Upper lobe of right lung (tissue), 1 donor: Measurements from ENCODE around the gene EIF3K. TPM values are rescaled to one million over a fixed set of nuclear protein-coding genes. Genes with fewer than 3 reads are reported as not detected.
A peak's percentile ranks its signal among the peaks of the same experiment; 100 is the strongest.
"Not testable (repeated sequence)": the region's sequence is repeated elsewhere in the genome, so short reads cannot be mapped to it uniquely, and the experiment has no call there.

Source experiments
- ATAC-seq: fragments of 200-7000 bp; cut with Tn5 transposase; one replicate; pipeline ENCODE4 v1.9.1; 2020; ENCODE audit warnings: mild to moderate bottlenecking, moderate library complexity
- DNase-seq: peaks from one replicate; pipeline ENCODE4 v3.0.0-alpha.2; 2020
- H3K27ac ChIP-seq: fragments of 200-600 bp; one replicate; pipeline ENCODE4 v1.8.0; 2022
- H3K27me3 ChIP-seq: fragments of 200-600 bp; one replicate; pipeline ENCODE4 v1.8.0; 2022; ENCODE audit warnings: mild to moderate bottlenecking
- H3K36me3 ChIP-seq: fragments of 200-600 bp; one replicate; pipeline ENCODE4 v1.8.0; 2022
- H3K4me1 ChIP-seq: fragments of 200-600 bp; one replicate; pipeline ENCODE4 v1.8.0; 2022
- H3K4me3 ChIP-seq: fragments of 200-600 bp; one replicate; pipeline ENCODE4 v1.8.0; 2022; ENCODE audit warnings: mild to moderate bottlenecking
- H3K9me3 ChIP-seq: fragments of 200-600 bp; one replicate; pipeline ENCODE4 v1.8.0; 2022
- intact Hi-C: fragments of 100-400 bp; cut with DNase I; formaldehyde crosslinking; loops from one replicate; pipeline ENCODE4 v1.11.0; 2022
- long read RNA-seq: library from polyadenylated mRNA; unstranded; transcript quantifications from one replicate; pipeline ENCODE4 v2.0.0, GENCODE V29; 2021
- total RNA-seq: library from RNA; stranded (reverse); fragmentation: NEBNext Ultra II Directional; extraction: Animal tissue kit (Norgen Biotek cat#: 25700); gene quantifications from one replicate; pipeline ENCODE4 v1.2.1, GENCODE V29; 2021
- TF ChIP-seq, protein P1 (sequence below): fragments of 200-600 bp; IDR thresholded peaks from one replicate; pipeline ENCODE4 v1.8.0; 2022; ENCODE audit warnings: antibody characterized with exemption
- donor health status: DM: no; HTN: yes; CAD: no; lungs with severe emphysema.

The EIF3K gene, protein sequence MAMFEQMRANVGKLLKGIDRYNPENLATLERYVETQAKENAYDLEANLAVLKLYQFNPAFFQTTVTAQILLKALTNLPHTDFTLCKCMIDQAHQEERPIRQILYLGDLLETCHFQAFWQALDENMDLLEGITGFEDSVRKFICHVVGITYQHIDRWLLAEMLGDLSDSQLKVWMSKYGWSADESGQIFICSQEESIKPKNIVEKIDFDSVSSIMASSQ
- 215 TPM for total RNA-seq
- long read RNA-seq, transcript EIF3K-201 (8 exons, 864 nt) = major isoform, 55 of 67 reads
- long read RNA-seq, partial matches to known transcripts = 0 of 67 reads
- long read RNA-seq, other reads (novel, unspliced or antisense) = 12 of 67 reads

DNA sequence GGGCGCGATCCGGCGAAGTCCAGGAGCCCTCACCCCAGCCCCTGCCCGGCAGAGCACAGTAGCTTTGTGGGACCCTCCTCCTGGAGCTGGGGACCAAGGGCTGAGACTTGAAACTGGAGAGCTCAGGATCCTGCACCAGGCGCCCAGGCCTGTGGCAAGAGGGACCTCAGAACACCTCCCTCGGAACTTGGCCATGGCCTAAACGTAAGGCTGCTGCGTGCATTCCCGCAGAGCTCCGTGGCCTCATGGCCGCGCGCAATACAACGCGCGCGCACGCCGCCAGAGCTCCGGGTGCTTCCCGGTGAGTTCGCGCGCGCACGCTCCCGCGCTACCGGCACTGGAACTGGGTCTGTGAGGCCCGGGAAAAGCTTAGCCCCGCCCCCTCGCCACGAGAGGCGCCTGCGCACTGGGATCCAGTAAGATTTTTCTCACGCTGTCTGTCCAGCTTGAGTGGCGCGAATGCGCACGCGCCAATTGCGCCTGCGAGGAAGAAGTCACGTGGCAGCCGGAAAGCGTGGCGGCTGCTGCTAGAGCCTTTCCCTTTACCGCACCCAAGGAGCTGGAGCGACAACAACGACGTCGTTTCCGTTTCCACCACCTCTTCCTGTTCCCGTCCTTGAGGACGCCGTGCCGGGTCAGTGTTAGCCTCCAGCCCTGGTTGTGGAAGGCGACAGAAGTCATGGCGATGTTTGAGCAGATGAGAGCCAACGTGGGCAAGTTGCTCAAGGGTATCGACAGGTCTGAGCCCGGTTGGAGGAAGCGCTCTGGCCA, at the start of gene EIF3K:
EIF3K (plus strand) TSS at position 599 of the 771 bp plus-strand sequence; CDS start at position 680, 81 bp downstream.
- H3K27ac ChIP-seq = peak within 1 kb of the TSS; percentile 84
- H3K4me3 ChIP-seq = peak within 1 kb of the TSS; percentile 82
- TF ChIP-seq, protein P1, sequence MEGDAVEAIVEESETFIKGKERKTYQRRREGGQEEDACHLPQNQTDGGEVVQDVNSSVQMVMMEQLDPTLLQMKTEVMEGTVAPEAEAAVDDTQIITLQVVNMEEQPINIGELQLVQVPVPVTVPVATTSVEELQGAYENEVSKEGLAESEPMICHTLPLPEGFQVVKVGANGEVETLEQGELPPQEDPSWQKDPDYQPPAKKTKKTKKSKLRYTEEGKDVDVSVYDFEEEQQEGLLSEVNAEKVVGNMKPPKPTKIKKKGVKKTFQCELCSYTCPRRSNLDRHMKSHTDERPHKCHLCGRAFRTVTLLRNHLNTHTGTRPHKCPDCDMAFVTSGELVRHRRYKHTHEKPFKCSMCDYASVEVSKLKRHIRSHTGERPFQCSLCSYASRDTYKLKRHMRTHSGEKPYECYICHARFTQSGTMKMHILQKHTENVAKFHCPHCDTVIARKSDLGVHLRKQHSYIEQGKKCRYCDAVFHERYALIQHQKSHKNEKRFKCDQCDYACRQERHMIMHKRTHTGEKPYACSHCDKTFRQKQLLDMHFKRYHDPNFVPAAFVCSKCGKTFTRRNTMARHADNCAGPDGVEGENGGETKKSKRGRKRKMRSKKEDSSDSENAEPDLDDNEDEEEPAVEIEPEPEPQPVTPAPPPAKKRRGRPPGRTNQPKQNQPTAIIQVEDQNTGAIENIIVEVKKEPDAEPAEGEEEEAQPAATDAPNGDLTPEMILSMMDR = no peak
- H3K4me1 ChIP-seq = peaks cover 19% of the 10 kb centered on the region
- ATAC-seq = peak; percentile 95
- no peaks in the 10 kb centered on the region for H3K27me3 ChIP-seq
- peak; percentile 100 for DNase-seq
- intact Hi-C loops = no loop called here
- peaks cover 35% of the 10 kb centered on the region for H3K36me3 ChIP-seq
- H3K9me3 ChIP-seq = no peaks in the 10 kb centered on the region

DNA sequence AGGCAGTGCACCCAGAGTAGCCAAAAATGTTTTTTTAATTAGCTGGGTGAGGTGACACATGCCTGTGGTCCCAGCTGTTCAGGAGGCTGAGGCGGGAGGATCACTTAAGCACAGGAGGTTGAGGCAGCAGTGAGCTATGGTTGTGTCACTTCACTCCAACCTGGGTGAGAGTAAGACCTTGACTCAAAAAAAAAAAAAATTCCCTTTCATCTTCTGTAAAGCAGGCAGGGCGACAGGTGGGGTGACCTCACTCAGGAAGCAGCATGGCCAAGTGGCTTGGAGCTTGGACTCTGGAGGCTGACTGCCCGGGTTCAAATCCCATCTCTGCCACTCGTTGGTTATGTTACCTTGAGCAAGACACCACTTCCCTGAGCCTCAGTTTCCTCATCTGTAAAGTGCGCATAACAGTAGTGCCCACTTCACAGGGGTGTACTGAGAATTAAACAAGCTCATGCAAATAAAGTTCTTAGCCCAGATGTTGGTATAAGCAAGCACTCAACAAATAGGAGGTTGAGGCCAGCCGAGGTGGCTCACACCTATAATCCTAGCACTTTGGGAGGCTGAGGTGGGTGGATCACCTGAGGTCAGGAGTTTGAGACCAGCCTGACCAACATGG, 49.5 kb upstream of the EIF3K start:
- H3K27ac ChIP-seq = no peak overlapping the region
- H3K9me3 ChIP-seq = no peaks in the 10 kb centered on the region
- no peak overlapping the region for H3K4me3 ChIP-seq
- intact Hi-C loops = no loop called here
- TF ChIP-seq, protein P1 = no peak
- DNase-seq (no peak), ATAC-seq (no peak)
- H3K27me3 ChIP-seq = peaks cover 4% of the 10 kb centered on the region
- no peaks in the 10 kb centered on the region for H3K36me3 ChIP-seq
- H3K4me1 ChIP-seq = no peaks in the 10 kb centered on the region

DNA sequence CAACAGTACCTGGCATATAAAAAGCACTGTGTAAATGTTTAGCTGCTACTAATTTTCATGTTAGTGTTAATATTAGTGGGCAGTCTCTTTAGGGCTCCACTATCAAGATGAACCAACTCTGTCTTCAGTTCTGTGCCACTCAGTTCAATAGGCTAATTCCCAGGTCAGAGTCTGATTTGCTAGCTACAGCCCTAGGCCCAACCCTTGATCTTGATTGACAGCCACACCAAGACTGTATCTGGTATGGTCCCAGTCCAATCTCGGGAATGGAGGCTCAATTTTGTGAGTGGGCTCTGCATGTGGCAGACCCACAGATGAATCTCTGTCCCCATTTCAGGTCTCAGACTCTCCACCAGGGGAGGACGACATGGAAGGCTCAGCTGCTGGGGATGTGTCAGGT, 47.3 kb upstream of the EIF3K start:
- TF ChIP-seq, protein P1 = no peak
- intact Hi-C loops = no loop called here

DNA sequence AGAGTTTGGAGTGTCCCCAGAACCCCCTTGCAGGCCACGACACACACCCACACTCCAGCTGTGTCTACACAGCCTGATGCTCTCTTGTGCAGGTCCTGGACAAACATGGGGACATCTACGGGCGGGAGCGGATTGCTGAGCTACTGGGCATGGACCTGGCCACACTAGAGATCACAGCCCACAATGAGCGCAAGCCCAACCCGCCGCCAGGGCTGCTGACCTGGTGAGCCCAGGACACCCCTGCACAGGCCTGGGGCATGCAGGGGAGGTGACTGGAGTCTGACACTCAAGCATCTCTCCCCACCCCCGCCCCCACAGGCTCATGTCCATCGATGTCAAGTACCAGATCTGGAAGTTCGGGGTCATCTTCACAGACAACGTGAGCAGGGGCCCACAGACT, 41.2 kb upstream of the EIF3K start:
- Histone ChIP-seq H3K9me3 (no peaks in the 10 kb centered on the region), H3K27ac (no peak overlapping the region), H3K4me1 (no peaks in the 10 kb centered on the region), H3K4me3 (no peak overlapping the region), H3K36me3 (no peaks in the 10 kb centered on the region), H3K27me3 (no peaks in the 10 kb centered on the region)
- intact Hi-C loops = no loop called here
- TF ChIP-seq, protein P1 = no peak
- no peak for DNase-seq
- no peak for ATAC-seq

More for the DNA sequence above, 47.3 kb upstream of the EIF3K start:
- Histone ChIP-seq H3K27me3 (no peaks in the 10 kb centered on the region), H3K36me3 (no peaks in the 10 kb centered on the region), H3K4me1 (no peaks in the 10 kb centered on the region), H3K27ac (no peak overlapping the region), H3K9me3 (no peaks in the 10 kb centered on the region), H3K4me3 (no peak overlapping the region)
- DNase-seq (no peak), ATAC-seq (no peak)

DNA sequence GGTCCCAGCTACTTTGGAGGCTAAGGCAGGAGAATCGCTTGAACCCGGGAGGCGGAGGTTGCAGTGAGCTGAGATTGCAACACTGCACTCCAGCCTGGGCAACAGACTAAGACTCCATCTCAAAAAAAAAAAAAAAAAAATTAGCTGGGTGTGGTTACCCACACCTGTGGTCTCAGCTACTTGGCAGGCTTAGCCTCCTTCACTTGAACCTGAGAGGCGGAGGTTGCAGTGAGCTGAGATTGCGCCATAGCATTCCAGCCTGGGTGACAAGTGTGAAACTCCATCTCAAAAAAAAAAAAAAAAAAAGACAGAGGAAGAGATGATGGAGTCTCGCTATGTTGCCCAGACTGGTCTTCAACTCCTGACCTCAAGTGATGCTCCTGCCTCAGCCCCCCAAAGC, 39.7 kb upstream of the EIF3K start:
- DNase-seq (peak; percentile 79), ATAC-seq (peak; percentile 80)
- H3K27ac ChIP-seq, intact Hi-C loops, H3K27me3 ChIP-seq, H3K4me3 ChIP-seq, H3K4me1 ChIP-seq, H3K9me3 ChIP-seq, H3K36me3 ChIP-seq: not testable (repeated sequence)

DNA sequence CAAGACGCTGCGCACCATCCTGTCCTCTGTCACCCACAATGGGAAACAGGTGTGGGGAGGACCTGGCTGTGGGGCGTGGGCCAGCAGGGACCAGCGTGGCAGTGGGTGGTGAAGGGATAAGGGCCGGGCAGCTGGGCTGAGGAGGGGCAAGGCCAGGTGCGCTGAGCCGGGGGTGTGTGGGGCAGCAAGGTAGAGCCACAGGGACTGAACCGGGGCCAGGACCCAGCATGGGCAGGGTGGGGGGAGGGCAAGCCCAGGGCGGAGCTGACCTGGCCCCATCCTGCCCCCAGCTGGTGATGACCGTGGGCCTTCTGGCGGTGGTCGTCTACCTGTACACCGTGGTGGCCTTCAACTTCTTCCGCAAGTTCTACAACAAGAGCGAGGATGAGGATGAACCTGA, 38.9 kb upstream of the EIF3K start:
- Histone ChIP-seq H3K4me3 (no peak overlapping the region), H3K4me1 (no peaks in the 10 kb centered on the region), H3K9me3 (no peaks in the 10 kb centered on the region), H3K27me3 (no peaks in the 10 kb centered on the region), H3K27ac (no peak overlapping the region), H3K36me3 (no peaks in the 10 kb centered on the region)
- peak; percentile 19 for ATAC-seq
- DNase-seq = no peak
- TF ChIP-seq, protein P1 = no peak
- intact Hi-C loops = no loop called here
